MM.1S (cell line): ENCODE data around the gene TOP3A.

Experiments used
- CTCF ChIP-seq: fragments of 300-600 bp; sonication (generic); IDR thresholded peaks from 2 replicates; pipeline ENCODE4 v1.5.1; 2016; ENCODE audit warnings: antibody characterized with exemption, low read length, mixed read lengths
- EZH2 ChIP-seq: fragments of 300-600 bp; sonication (generic); optimal IDR thresholded peaks from 2 replicates; pipeline ENCODE3; 2017; ENCODE audit warnings: low read depth, mild to moderate bottlenecking, antibody characterized with exemption, low read length, mixed read lengths

- no peak for TF ChIP-seq EZH2
- no peak for TF ChIP-seq CTCF
Measured at GRCh38 chr17:18261146-18261515, 53.7 kb downstream of the TOP3A start.
